Ovary (tissue), 3 donors: ENCODE data around the gene SAMD9L.

Experiments
- EP300 ChIP-seq: sonication (generic); formaldehyde crosslinking; IDR thresholded peaks from one replicate; pipeline ENCODE4 v1.6.1; 2017; ENCODE audit warnings: antibody characterized with exemption
- POLR2A ChIP-seq: fragments of 450-650 bp; IDR thresholded peaks from one replicate; pipeline ENCODE4 v1.6.1; 2017; ENCODE audit warnings: antibody characterized with exemption, mild to moderate bottlenecking, moderate library complexity
- TF ChIP-seq, protein P1 (sequence below), 3 donors: fragments of 450-650 bp in 2 of 3; fragments of 200-600 bp in 1 of 3; IDR thresholded peaks; one replicate each; pipeline versions ENCODE4 v1.5.1 to v1.8.0; 2016 to 2022; ENCODE audit warnings: antibody characterized with exemption in 3 of 3, mild to moderate bottlenecking in 1 of 3
- donor health status: DM: no; HTN: no; CAD: no.

- TF ChIP-seq, protein P1, sequence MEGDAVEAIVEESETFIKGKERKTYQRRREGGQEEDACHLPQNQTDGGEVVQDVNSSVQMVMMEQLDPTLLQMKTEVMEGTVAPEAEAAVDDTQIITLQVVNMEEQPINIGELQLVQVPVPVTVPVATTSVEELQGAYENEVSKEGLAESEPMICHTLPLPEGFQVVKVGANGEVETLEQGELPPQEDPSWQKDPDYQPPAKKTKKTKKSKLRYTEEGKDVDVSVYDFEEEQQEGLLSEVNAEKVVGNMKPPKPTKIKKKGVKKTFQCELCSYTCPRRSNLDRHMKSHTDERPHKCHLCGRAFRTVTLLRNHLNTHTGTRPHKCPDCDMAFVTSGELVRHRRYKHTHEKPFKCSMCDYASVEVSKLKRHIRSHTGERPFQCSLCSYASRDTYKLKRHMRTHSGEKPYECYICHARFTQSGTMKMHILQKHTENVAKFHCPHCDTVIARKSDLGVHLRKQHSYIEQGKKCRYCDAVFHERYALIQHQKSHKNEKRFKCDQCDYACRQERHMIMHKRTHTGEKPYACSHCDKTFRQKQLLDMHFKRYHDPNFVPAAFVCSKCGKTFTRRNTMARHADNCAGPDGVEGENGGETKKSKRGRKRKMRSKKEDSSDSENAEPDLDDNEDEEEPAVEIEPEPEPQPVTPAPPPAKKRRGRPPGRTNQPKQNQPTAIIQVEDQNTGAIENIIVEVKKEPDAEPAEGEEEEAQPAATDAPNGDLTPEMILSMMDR (IDR thresholded peaks at IDR 0.05) = no peak
- TF ChIP-seq EP300 = no peak
- no peak for TF ChIP-seq POLR2A
Observed at GRCh38 chr7:93108003-93108402, 40.2 kb downstream of the SAMD9L start.
